GM12892 (cell line): ENCODE results near the gene PARD3.

Experiments used
- DNase-seq: peaks from one replicate; pipeline ENCODE4 v3.0.0; 2011; ENCODE audit not compliant: insufficient read length
- FAIRE-seq: peaks from 2 replicates; lab custom pipeline; 2011; peaks lifted over from hg19 to GRCh38; lab: Jason Lieb, UNC
- POLR2A ChIP-seq: IDR thresholded peaks from 2 replicates; pipeline ENCODE4 v1.6.1; 2011; ENCODE audit warnings: low read depth, low read length, control low read depth
- POLR2AphosphoS5 ChIP-seq: IDR thresholded peaks from 2 replicates; pipeline ENCODE4 v1.6.1; 2011; ENCODE audit warnings: low read depth, low read length, control low read depth
- TAF1 ChIP-seq: IDR thresholded peaks from 2 replicates; pipeline ENCODE4 v1.6.1; 2011; ENCODE audit warnings: low read depth, mild to moderate bottlenecking, control low read depth, low read length, borderline replicate concordance

The PARD3 gene

DNA sequence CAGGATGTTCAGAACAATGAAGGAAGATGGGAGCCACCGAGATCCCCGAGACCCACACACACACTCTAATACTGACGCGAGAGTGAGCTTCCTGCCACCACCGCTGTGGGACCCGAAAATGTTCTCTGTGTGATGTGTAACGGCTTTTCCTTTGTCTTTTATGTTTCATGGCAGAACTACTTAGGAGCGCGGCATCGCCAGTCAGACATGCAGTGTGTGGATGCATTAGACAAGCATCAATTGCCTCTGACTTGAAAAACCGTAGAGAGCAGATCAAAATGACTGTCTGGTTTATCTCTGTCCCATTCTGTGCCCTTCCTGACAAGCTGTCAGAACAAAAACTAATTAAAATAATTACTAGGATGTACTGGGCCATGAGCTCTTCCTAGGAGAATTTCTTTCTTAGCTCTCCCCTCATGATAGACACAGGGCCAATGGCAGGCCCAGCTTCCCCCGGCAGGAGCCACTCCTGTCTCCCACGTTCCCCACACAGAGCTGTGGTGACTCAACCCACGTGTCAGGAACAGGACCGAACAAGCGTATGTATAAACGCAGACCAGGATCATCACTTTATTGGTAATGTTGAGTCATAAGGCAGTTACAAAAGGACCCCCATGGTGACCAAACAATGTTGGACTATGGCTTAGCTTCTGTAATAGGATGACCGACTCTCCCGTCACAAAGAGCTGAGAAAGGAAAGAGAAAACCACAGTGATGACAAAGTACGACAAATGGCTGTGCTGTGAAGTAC is 705.0 kb downstream of the PARD3 start:
- no peak for TF ChIP-seq POLR2AphosphoS5
- no peak for TF ChIP-seq TAF1
- TF ChIP-seq POLR2A: no peak
- FAIRE-seq (no peak), DNase-seq (no peak)

- no peak for FAIRE-seq
- TF ChIP-seq POLR2AphosphoS5 (no peak), TAF1 (no peak)
- no peak for DNase-seq
Observed at GRCh38 chr10:34109495-34109894, 705.6 kb downstream of the PARD3 start.

GRCh38 chr10:34107626-34108516 is 707.2 kb downstream of the PARD3 start:
- FAIRE-seq (no peak), DNase-seq (no peak)
- TF ChIP-seq POLR2AphosphoS5 (no peak), POLR2A (no peak), TAF1 (no peak)

DNA sequence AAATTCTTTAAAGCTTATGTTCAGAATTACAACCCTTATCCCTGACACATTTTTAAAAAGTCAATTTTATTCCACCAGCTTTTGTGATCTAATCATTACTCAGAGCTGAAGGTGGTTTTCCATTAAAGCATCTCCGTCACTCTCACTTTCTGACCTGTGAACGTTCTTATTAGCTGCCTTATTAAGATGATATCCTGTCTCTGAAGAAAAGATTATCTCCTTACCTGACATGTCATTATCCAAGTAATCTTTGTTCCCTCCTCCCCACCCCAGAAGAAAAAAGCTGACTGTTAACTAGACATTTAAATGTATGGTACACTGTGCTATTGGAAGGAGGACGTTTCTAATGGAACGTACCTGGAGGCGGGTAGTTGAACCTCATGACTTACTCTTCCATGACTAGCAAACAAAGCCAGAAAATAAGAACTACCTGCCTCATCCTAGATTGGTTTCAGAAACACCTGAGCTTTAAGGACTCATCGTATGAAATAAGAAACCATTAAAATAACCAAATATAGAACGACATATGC is 708.7 kb downstream of the PARD3 start:
- TF ChIP-seq POLR2A (no peak), TAF1 (no peak), POLR2AphosphoS5 (no peak)
- no peak for FAIRE-seq
- DNase-seq: no peak

DNA sequence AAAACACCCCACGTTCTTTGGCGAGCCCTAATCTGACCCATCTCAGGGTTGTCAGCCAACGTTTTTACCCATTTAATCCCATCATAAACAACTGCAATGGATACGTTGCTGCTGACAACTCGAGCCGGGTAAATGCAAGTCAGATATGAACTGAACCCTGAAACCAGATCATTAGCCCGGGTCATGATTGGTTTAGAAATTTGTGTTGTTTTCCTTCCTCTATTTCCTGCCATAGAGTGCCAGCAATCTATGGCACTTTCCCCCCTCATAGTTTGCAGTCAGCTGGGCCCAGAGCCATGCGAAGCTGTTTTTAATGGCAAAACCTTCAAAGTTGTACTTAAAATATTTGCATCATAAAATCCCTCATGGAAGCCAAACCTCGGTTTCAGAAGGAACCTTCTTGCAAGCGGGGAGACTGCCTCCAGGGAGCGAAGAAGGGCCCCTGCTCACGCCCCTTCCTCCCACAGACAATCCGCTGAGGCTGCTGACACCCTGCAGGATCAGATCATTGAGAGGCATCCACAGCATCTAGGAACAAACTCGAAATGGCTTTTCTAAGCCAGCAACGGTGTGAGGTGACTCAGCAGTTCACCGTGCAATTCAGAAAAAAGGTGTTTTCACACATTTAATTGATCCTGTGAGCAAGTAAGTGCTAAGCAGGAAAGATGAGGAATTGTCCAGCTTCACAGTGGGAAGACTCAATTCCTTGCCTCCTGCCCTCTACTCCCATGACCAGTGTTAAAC is 710.1 kb downstream of the PARD3 start:
- no peak for TF ChIP-seq POLR2AphosphoS5
- TF ChIP-seq TAF1: no peak
- TF ChIP-seq POLR2A: no peak
- DNase-seq (no peak), FAIRE-seq (no peak)

DNA sequence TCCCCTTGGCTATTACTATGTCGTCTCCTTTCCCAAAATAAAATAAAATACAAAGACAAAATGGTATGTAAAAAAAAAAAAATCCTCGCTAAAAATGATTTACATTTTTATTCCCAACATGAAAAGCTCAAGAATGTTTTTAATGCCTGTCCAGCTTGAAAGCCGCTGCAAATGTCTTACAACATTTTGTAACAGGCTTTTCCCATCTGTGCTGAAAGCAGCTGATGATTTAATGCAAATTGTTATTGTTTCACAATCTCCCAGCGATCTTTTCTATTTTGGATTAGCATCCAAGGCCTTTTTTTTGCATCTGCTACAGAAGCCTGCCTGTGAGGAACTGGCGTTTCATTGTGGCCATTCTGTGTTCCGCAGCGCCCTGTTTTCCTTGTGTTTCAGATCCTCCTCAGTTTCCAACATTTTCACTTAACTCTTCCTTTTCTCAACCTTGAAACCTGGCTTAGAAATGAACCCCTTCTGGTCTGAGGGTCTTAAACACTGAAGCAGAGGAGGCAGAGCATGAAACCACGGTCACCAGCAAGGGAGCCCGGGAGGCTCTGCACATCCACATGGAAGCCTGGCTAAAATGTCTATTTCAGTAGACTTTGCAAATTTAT is 712.1 kb downstream of the PARD3 start:
- no peak for FAIRE-seq
- no peak for DNase-seq
- no peak for TF ChIP-seq POLR2A
- no peak for TF ChIP-seq TAF1
- TF ChIP-seq POLR2AphosphoS5: no peak

- no peak for TF ChIP-seq TAF1
- no peak for TF ChIP-seq POLR2A
- TF ChIP-seq POLR2AphosphoS5: no peak
- no peak for FAIRE-seq
- no peak for DNase-seq
Observed at GRCh38 chr10:34102237-34102673, 712.8 kb downstream of the PARD3 start.

- TF ChIP-seq POLR2A (no peak), POLR2AphosphoS5 (no peak), TAF1 (no peak)
- DNase-seq: no peak
- no peak for FAIRE-seq
Observed at GRCh38 chr10:34101001-34101400, 714.1 kb downstream of the PARD3 start.

- FAIRE-seq (no peak), DNase-seq (no peak)
- TF ChIP-seq TAF1 (no peak), POLR2AphosphoS5 (no peak), POLR2A (no peak)
Observed at GRCh38 chr10:34098821-34099567, 716.1 kb downstream of the PARD3 start.

- FAIRE-seq: no peak
- no peak for DNase-seq
- TF ChIP-seq POLR2AphosphoS5 (no peak), POLR2A (no peak)
Observed at GRCh38 chr10:34097682-34098081, 717.4 kb downstream of the PARD3 start.

GRCh38 chr10:34094961-34095360 is 720.1 kb downstream of the PARD3 start:
- TF ChIP-seq POLR2AphosphoS5: no peak
- TF ChIP-seq POLR2A: no peak
- TF ChIP-seq TAF1: no peak
- DNase-seq (no peak), FAIRE-seq (no peak)
